Measurements from ENCODE around the gene WWOX. TPM values are rescaled to one million over a fixed set of nuclear protein-coding genes. Genes with fewer than 3 reads are reported as not detected.

The WWOX gene
- total RNA-seq, 4 donors from 2014 or later = 76.8 to 102 (median 83.6) TPM

DNA sequence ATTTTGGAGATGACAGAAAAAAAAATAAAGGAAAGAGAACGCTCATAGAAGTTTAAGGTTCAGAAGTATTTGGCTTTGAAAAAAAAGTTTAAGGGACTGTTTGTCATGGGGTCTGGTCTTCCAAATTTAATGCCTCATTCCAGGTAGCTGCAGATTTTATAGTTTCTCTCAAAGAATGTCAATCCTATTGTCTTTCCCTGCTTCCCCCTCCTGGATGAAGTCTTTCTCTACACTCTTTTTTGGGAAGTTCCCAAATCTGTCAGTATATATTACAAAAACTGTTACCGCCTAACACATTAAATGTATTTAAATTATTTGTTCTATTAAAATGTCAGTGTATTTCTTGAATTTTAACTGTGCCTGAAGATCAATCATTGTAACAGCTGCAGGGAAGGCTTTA, 1043.6 kb downstream of the WWOX start:
- peaks cover 0 to 7% (median 0%) of the 10 kb centered on the region in 4 donors for H3K4me1 ChIP-seq
- TF ChIP-seq EP300 (IDR thresholded peaks at IDR 0.05) = no peak
- no peak for TF ChIP-seq POLR2A (IDR thresholded peaks at IDR 0.05)
- TF ChIP-seq, protein P1, sequence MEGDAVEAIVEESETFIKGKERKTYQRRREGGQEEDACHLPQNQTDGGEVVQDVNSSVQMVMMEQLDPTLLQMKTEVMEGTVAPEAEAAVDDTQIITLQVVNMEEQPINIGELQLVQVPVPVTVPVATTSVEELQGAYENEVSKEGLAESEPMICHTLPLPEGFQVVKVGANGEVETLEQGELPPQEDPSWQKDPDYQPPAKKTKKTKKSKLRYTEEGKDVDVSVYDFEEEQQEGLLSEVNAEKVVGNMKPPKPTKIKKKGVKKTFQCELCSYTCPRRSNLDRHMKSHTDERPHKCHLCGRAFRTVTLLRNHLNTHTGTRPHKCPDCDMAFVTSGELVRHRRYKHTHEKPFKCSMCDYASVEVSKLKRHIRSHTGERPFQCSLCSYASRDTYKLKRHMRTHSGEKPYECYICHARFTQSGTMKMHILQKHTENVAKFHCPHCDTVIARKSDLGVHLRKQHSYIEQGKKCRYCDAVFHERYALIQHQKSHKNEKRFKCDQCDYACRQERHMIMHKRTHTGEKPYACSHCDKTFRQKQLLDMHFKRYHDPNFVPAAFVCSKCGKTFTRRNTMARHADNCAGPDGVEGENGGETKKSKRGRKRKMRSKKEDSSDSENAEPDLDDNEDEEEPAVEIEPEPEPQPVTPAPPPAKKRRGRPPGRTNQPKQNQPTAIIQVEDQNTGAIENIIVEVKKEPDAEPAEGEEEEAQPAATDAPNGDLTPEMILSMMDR (IDR thresholded peaks at IDR 0.05) = no peak
- DNase-seq (ENCODE audit: low spot score in 2 of 2) = no peak

DNA sequence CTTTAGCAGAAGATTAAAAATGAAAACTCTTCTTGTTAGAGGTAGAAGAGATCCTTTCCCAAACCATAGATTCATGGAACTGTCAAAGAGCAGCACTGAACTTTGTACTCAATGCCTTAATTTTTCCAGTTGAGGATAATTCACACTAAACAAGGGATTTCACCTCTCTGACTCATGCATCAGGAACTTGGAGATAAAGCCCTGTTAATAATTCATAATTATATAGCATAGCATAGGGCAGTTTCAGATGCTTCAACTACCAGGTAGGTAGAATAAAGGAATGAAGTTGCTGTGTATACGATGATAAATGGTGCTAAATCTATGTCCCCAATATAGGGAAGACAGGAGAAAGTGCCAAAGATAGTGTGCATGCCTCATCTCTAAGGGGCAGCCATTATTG, 1050.7 kb downstream of the WWOX start:
- no peaks in the 10 kb centered on the region for H3K9me3 ChIP-seq
- no peak overlapping the region for H3K4me3 ChIP-seq
- 83 to 100% methylated on average over 1 of the region's 1 CpG for WGBS, 2 donors
- H3K27ac ChIP-seq = no peak overlapping the region
- H3K4me1 ChIP-seq = no peaks in the 10 kb centered on the region
- TF ChIP-seq EP300 (IDR thresholded peaks at IDR 0.05) (no peak), POLR2A (IDR thresholded peaks at IDR 0.05) (no peak)
- TF ChIP-seq, protein P1 (IDR thresholded peaks at IDR 0.05) = no peak
- H3K36me3 ChIP-seq = no peaks in the 10 kb centered on the region
- no peak for DNase-seq (ENCODE audit: low spot score in 2 of 2)
- no peaks in the 10 kb centered on the region for H3K27me3 ChIP-seq

More for the DNA sequence above, 1043.6 kb downstream of the WWOX start:
- H3K4me3 ChIP-seq = no peak overlapping the region
- no peaks in the 10 kb centered on the region for H3K36me3 ChIP-seq
- WGBS, 2 donors = 94 to 98% methylated on average over 2 of the region's 2 CpGs
- no peaks in the 10 kb centered on the region for H3K9me3 ChIP-seq
- no peak overlapping the region for H3K27ac ChIP-seq
- no peaks in the 10 kb centered on the region for H3K27me3 ChIP-seq

DNA sequence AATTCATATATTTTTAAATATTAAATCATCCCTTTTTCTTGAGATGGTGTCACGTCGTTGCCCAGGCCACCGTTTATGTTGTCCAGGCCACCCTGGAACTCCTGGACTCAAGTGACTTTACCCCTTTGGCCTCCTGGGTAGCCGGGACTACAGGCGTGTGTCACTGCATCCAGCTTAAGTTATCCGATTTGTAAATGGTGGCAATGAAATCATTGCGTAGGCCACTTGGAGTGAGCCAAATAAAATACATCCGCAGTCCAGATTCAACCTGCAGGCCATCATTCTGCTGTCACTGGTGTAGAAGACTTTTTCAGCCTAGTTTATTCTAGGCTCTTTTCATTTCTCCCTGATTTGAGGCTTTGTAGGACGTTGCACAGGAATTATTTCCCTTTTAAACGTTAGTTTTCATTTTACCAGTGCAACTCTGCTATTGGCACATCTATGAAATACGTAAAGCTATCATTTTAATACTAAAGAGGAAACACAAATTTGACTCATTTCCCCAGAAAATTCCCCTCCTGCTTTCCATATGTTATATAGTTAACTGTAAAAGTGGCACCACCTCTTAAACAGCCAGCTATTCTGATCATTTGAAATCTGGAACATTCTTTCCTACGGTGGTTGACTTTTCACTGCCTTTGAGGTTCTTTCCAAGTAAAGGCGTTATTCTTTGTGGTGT, 1051.3 kb downstream of the WWOX start:
- Histone ChIP-seq H3K27ac (no peak overlapping the region), H3K36me3 (no peaks in the 10 kb centered on the region), H3K4me3 (no peak overlapping the region), H3K4me1 (no peaks in the 10 kb centered on the region), H3K27me3 (no peaks in the 10 kb centered on the region), H3K9me3 (no peaks in the 10 kb centered on the region)
- TF ChIP-seq POLR2A (IDR thresholded peaks at IDR 0.05) = no peak
- WGBS, 2 donors = 86 to 93% methylated on average over 13 of the region's 13 CpGs
- no peak for DNase-seq (ENCODE audit: low spot score in 2 of 2)

DNA sequence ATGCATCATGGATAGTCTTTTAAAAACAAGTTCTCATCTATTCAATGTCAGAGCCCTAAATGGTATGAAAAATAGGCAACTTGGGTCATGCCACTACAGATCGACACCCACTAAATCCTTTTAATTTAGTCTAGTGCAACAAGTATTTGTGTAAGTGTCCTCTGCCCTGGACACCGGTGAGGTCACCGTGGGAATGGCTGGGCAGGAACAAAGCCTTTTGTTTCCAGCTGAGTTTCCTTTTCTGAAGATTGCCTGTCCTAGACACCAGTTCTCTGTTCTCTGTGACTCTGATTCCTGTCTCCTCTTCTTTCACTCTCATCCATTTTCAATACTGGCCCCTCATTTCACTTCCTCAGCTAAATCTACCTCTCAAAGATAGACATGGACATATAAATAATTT, 1054.6 kb downstream of the WWOX start:
- no peak overlapping the region for H3K4me3 ChIP-seq
- TF ChIP-seq, protein P1 (IDR thresholded peaks at IDR 0.05) = no peak
- TF ChIP-seq POLR2A (IDR thresholded peaks at IDR 0.05) (no peak), EP300 (IDR thresholded peaks at IDR 0.05) (no peak)
- no peaks in the 10 kb centered on the region for H3K36me3 ChIP-seq
- H3K27me3 ChIP-seq = no peaks in the 10 kb centered on the region
- H3K27ac ChIP-seq = no peak overlapping the region
- no peaks in the 10 kb centered on the region for H3K4me1 ChIP-seq
- no peak for DNase-seq (ENCODE audit: low spot score in 2 of 2)
- H3K9me3 ChIP-seq = no peaks in the 10 kb centered on the region
- 34 to 54% methylated on average over 3 of the region's 3 CpGs for WGBS, 2 donors

DNA sequence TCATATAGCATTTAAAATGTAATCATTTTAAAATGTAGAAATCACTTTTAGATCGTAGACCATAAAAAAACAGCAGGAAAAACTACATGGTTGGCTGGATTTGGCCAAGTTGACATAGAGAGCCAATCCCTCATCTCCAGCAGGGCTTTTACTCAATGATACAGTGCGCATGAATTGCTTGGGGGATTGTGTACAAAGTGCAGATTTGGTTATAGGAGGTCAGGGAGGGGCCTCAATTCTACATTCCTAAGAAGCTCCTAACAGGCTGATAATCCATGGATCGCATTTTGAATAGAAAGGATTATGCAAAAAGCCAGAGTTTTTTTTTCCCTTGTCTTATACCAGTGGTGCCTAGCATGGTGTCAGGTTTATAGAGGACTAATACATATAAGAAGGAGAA, 1056.0 kb downstream of the WWOX start:
- no peaks in the 10 kb centered on the region for H3K27me3 ChIP-seq
- H3K27ac ChIP-seq = no peak overlapping the region
- H3K4me3 ChIP-seq = no peak overlapping the region
- no peaks in the 10 kb centered on the region for H3K4me1 ChIP-seq
- TF ChIP-seq POLR2A (IDR thresholded peaks at IDR 0.05) = no peak
- H3K36me3 ChIP-seq = no peaks in the 10 kb centered on the region
- DNase-seq (ENCODE audit: low spot score in 2 of 2) = no peak
- WGBS, 2 donors = 96 to 98% methylated on average over 3 of the region's 3 CpGs
- H3K9me3 ChIP-seq = no peaks in the 10 kb centered on the region

DNA sequence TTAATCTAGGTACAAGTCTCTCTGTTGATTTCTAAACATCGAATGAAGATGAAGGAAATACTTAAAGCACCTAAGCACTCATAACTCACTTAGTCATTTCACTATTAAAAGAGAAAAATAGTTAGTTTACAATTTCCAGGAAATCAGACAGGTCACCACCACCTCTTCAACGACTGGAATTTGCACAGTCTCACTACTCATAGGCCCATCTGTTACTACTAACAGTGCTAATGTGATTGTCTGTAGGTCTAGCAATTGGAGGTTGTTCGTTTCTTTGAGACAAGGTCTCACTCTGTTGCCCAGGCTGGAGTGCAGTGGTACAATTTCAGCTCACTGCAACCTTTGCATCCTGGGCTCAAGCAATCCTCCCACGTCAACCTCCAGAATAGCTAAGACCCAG, 1056.5 kb downstream of the WWOX start:
- no peak for DNase-seq (ENCODE audit: low spot score in 2 of 2)
- Histone ChIP-seq H3K27me3 (no peaks in the 10 kb centered on the region), H3K36me3 (no peaks in the 10 kb centered on the region), H3K4me3 (no peak overlapping the region), H3K4me1 (no peaks in the 10 kb centered on the region), H3K27ac (no peak overlapping the region), H3K9me3 (no peaks in the 10 kb centered on the region)
- WGBS, 2 donors = 83 to 87% methylated on average over 4 of the region's 4 CpGs
- TF ChIP-seq POLR2A (IDR thresholded peaks at IDR 0.05) (no peak), EP300 (IDR thresholded peaks at IDR 0.05) (no peak)
- TF ChIP-seq, protein P1 (IDR thresholded peaks at IDR 0.05) = no peak
